Smooth muscle cell (in vitro differentiated cells): ENCODE data around the gene WDR64. TPM values are rescaled to one million over a fixed set of nuclear protein-coding genes. Genes with fewer than 3 reads are reported as not detected.

Experiments used
- DNase-seq: peaks from one replicate; lab custom pipeline; 2025; ENCODE audit not compliant: unreplicated experiment; lab: John Stamatoyannopoulos, UW
- H2AFZ ChIP-seq: fragments of 200-600 bp; sonication (generic); 2 replicates; pipeline ENCODE4 v1.6.0; 2016; ENCODE audit warnings: antibody characterized with exemption, low read depth, mild to moderate bottlenecking
- H3F3A ChIP-seq: fragments of 200-600 bp; sonication (generic); 2 replicates; pipeline ENCODE4 v1.6.0; 2017; ENCODE audit warnings: antibody characterized with exemption, low read depth
- H3K27ac ChIP-seq: fragments of 200-600 bp; sonication (generic); 2 replicates; pipeline ENCODE4 v1.5.1; 2016; ENCODE audit warnings: low read depth, mild to moderate bottlenecking
- H3K27me3 ChIP-seq: fragments of 200-600 bp; sonication (generic); 2 replicates; pipeline ENCODE4 v1.6.1; 2016; ENCODE audit warnings: low read depth, mild to moderate bottlenecking
- H3K36me3 ChIP-seq: fragments of 200-600 bp; sonication (generic); 2 replicates; pipeline ENCODE4 v1.5.1; 2016; ENCODE audit warnings: low read depth
- H3K4me1 ChIP-seq: fragments of 200-600 bp; sonication (generic); 2 replicates; pipeline ENCODE4 v1.5.1; 2016; ENCODE audit warnings: low read depth
- H3K4me2 ChIP-seq: fragments of 200-600 bp; sonication (generic); 2 replicates; pipeline ENCODE4 v1.6.0; 2016; ENCODE audit warnings: mild to moderate bottlenecking
- H3K4me3 ChIP-seq: fragments of 200-600 bp; sonication (generic); 2 replicates; pipeline ENCODE4 v1.5.1; 2016; ENCODE audit warnings: mild to moderate bottlenecking
- H3K79me2 ChIP-seq: fragments of 200-600 bp; sonication (generic); 2 replicates; pipeline ENCODE4 v1.6.0; 2016; ENCODE audit warnings: low read depth, mild to moderate bottlenecking
- H3K9ac ChIP-seq: fragments of 200-600 bp; sonication (generic); 2 replicates; pipeline ENCODE4 v1.6.0; 2016; ENCODE audit warnings: low read depth
- H3K9me3 ChIP-seq: fragments of 200-600 bp; sonication (generic); replicated peaks from 2 replicates; pipeline ENCODE4 v1.5.1; 2016; ENCODE audit warnings: low read depth
- H4K20me1 ChIP-seq: fragments of 200-600 bp; sonication (generic); 2 replicates; pipeline ENCODE4 v1.6.0; 2016; ENCODE audit warnings: low read depth
- CTCF ChIP-seq: fragments of 200-600 bp; sonication (generic); IDR thresholded peaks from 2 replicates; pipeline ENCODE4 v1.5.1; 2017; ENCODE audit warnings: borderline replicate concordance, mild to moderate bottlenecking, antibody characterized with exemption; ENCODE audit not compliant: insufficient read depth, poor library complexity, severe bottlenecking
- WGBS: methylation state at CpG from one replicate; pipeline ENCODE4 v1.1.7; 2016; ENCODE audit warnings: low lambda C conversion rate; 5-methylcytosine and 5-hydroxymethylcytosine counted together
- polyA plus RNA-seq: library from polyadenylated mRNA; unstranded; fragments of >200 nt; fragmentation: Nextera tagmentation; extraction: Ambion mirVana; gene quantifications from 2 replicates; pipeline ENCODE4 v1.2.1, GENCODE V29; 2016
- total RNA-seq: library from RNA; depleted of rRNA; stranded (reverse); fragments of >200 nt; gene quantifications from 2 replicates; pipeline ENCODE4 v1.2.3, GENCODE V29; 2014

WDR64 gene
- total and polyA plus RNA-seq, 2 experiments from 2014 or later, result not detected

GRCh38 chr1:241607497-241607896 lies 44.6 kb upstream of the WDR64 start:
- Histone ChIP-seq H4K20me1 (no peaks in the 10 kb centered on the region), H3K4me3 (no peak overlapping the region), H2AFZ (no peak overlapping the region), H3K36me3 (no peaks in the 10 kb centered on the region), H3K79me2 (no peaks in the 10 kb centered on the region), H3K27me3 (no peaks in the 10 kb centered on the region), H3K4me2 (no peak overlapping the region), H3K27ac (no peak overlapping the region), H3F3A (no peaks in the 10 kb centered on the region), H3K9ac (no peak overlapping the region), H3K4me1 (no peaks in the 10 kb centered on the region), H3K9me3 (no peaks in the 10 kb centered on the region)
- TF ChIP-seq CTCF, result no peak
- no peak for DNase-seq

- Histone ChIP-seq H3F3A (no peaks in the 10 kb centered on the region), H4K20me1 (no peaks in the 10 kb centered on the region), H3K36me3 (no peaks in the 10 kb centered on the region), H3K4me3 (no peak overlapping the region), H3K4me2 (peak overlapping the region; percentile 17), H3K4me1 (no peaks in the 10 kb centered on the region), H3K79me2 (no peaks in the 10 kb centered on the region), H3K27me3 (no peaks in the 10 kb centered on the region), H2AFZ (no peak overlapping the region), H3K27ac (peak overlapping the region; percentile 42), H3K9me3 (no peaks in the 10 kb centered on the region), H3K9ac (no peak overlapping the region)
- TF ChIP-seq CTCF, result no peak
- no peak for DNase-seq
- 37% methylated on average over 3 of the region's 3 CpGs for WGBS
These were observed 43.6 kb upstream of the WDR64 start for GRCh38 chr1:241608379-241609033.

GRCh38 chr1:241610056-241610815 lies 41.8 kb upstream of the WDR64 start:
- no peak overlapping the region for H3K4me3 ChIP-seq
- 56% methylated on average over 8 of the region's 8 CpGs for WGBS
- H3K4me1 ChIP-seq, result no peaks in the 10 kb centered on the region
- TF ChIP-seq CTCF, result no peak
- no peak for DNase-seq
- no peaks in the 10 kb centered on the region for H3K36me3 ChIP-seq
- H3F3A ChIP-seq, result no peaks in the 10 kb centered on the region
- no peak overlapping the region for H3K9ac ChIP-seq
- H2AFZ ChIP-seq, result no peak overlapping the region
- H3K9me3 ChIP-seq, result no peaks in the 10 kb centered on the region
- H3K79me2 ChIP-seq, result no peaks in the 10 kb centered on the region
- no peak overlapping the region for H3K27ac ChIP-seq
- no peak overlapping the region for H3K4me2 ChIP-seq
- no peaks in the 10 kb centered on the region for H3K27me3 ChIP-seq
- H4K20me1 ChIP-seq, result no peaks in the 10 kb centered on the region
